H1 (cell line): ENCODE measurements around the gene CAMKMT.

Source experiments
- CTCF ChIP-seq, 3 experiments: IDR thresholded peaks; 1 replicate in 2 of 3; 2 replicates in 1 of 3; pipeline versions ENCODE4 v1.5.1 to v1.6.1; 2011; ENCODE audit warnings: low read length in 3 of 3, mild to moderate bottlenecking in 3 of 3, inconsistent platforms in 2 of 3, low read depth in 1 of 3, moderate library complexity in 1 of 3; ENCODE audit not compliant: insufficient read depth in 1 of 3; ENCODE audit errors: control extremely low read depth in 1 of 3
- EZH2 ChIP-seq: fragments of 200-600 bp; sonication (generic); IDR thresholded peaks from 2 replicates; pipeline ENCODE4 v1.7.1; 2012; ENCODE audit warnings: low read depth, mild to moderate bottlenecking, moderate library complexity, low read length, inconsistent platforms; ENCODE audit not compliant: severe bottlenecking
- JUN ChIP-seq: IDR thresholded peaks from 2 replicates; pipeline ENCODE4 v1.6.1; 2011; ENCODE audit warnings: low read depth, mild to moderate bottlenecking, improper control_type of control experiment, low read length
- MAFK ChIP-seq: IDR thresholded peaks from 2 replicates; pipeline ENCODE4 v1.6.1; 2012; ENCODE audit warnings: low read depth, mild to moderate bottlenecking, improper control_type of control experiment, low read length
- SIX5 ChIP-seq: IDR thresholded peaks from 2 replicates; pipeline ENCODE4 v1.6.1; 2011; ENCODE audit warnings: mild to moderate bottlenecking, low read depth, low read length
- SP1 ChIP-seq: IDR thresholded peaks from 2 replicates; pipeline ENCODE4 v1.6.1; 2011; ENCODE audit warnings: low read depth, low read length
- TEAD4 ChIP-seq: IDR thresholded peaks from 2 replicates; pipeline ENCODE4 v1.6.1; 2012; ENCODE audit warnings: low read depth, low read length, inconsistent platforms, mixed read lengths
- ZNF274 ChIP-seq: IDR thresholded peaks from 2 replicates; pipeline ENCODE4 v1.7.0; 2012; ENCODE audit warnings: low read length, borderline replicate concordance; ENCODE audit errors: extremely low read depth
- TF ChIP-seq, protein P1 (sequence below): IDR thresholded peaks from 2 replicates; pipeline ENCODE4 v1.6.1; 2012; ENCODE audit warnings: inconsistent platforms

DNA sequence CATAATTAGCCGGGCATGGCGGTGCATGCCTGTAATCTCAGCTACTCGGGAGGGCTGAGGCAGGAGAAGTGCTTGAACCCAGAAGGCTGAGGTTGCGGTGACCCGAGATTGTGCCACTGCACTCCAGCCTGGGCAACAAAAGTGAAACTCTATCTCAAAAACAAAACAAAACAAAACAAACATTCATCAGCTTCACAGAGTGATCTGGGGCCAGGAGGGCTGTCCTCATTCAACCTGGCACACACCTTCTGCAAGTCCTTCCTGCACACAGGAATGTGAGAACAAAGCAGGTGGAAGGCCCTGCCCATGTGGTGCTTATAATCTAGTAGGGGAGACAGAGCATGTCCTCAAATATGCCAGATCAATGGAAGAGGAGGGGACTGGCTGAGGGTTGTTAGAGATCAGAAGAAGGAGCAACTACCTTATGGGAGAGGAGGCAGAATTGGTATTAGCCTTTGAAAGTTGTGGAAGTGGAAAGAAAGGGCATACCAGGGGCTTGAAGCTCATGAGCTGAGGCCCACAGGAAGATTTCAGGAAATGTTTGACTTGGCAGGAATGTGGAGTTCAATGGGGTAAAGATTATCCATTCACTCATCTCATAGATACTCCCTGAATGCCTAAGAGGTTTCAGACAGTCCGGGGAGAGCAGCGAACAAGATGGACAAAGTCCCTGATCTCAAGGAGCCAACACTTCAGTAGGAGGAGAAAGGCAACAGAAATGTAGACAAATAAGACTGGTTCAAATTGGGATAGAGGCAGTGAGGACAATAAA is 424.5 kb downstream of the CAMKMT start:
- no peak for TF ChIP-seq ZNF274
- TF ChIP-seq JUN: no peak
- no peak for TF ChIP-seq CTCF (IDR thresholded peaks at IDR 0.05; ENCODE audit: control extremely low read depth in 1 of 3, insufficient read depth in 1 of 3, low read depth in 1 of 3, low read length in 3 of 3)
- TF ChIP-seq, protein P1, sequence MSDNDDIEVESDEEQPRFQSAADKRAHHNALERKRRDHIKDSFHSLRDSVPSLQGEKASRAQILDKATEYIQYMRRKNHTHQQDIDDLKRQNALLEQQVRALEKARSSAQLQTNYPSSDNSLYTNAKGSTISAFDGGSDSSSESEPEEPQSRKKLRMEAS: no peak
- TF ChIP-seq SIX5: no peak
- no peak for TF ChIP-seq EZH2
- no peak for TF ChIP-seq TEAD4
- no peak for TF ChIP-seq MAFK
- no peak for TF ChIP-seq SP1
